Right lobe of liver (tissue), 4 donors: Measurements from ENCODE around the gene BLOC1S2.

Source experiments
- POLR2A ChIP-seq: fragments of 450-650 bp; IDR thresholded peaks from one replicate; pipeline ENCODE4 v1.6.1; 2017; ENCODE audit warnings: antibody characterized with exemption, mild to moderate bottlenecking
- TF ChIP-seq, protein P1 (sequence below), 4 donors: fragments of 200-600 bp in 3 of 4; fragments of 450-650 bp in 1 of 4; IDR thresholded peaks; one replicate each; pipeline versions ENCODE4 v1.5.1 to v1.8.0; 2016 to 2022; ENCODE audit warnings: antibody characterized with exemption in 4 of 4, mild to moderate bottlenecking in 2 of 4
- donor health status: DM: no; HTN: no; CAD: no.
- donor health status: DM: no; HTN: no; CAD: no.
- donor health status: DM: no; HTN: yes; CAD: no.

DNA sequence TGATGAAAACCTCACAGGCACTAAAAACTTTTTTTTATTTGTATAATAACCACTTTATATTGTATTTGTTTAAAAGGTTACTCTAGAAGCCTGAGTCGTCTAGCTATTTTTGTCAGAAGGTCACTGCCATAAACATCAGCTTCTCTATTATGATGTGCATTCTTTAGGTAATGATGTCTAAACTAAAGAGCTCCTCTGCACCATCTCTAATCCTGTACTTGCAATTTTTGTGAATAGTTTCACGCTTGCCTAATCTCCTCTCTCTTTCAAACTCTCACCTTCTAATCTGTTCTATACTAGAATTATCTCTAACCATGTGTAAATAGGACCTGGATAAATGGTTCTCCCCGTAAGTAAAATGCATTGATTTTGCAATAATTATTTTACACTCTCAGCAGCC is 46.6 kb downstream of the BLOC1S2 start:
- TF ChIP-seq, protein P1, sequence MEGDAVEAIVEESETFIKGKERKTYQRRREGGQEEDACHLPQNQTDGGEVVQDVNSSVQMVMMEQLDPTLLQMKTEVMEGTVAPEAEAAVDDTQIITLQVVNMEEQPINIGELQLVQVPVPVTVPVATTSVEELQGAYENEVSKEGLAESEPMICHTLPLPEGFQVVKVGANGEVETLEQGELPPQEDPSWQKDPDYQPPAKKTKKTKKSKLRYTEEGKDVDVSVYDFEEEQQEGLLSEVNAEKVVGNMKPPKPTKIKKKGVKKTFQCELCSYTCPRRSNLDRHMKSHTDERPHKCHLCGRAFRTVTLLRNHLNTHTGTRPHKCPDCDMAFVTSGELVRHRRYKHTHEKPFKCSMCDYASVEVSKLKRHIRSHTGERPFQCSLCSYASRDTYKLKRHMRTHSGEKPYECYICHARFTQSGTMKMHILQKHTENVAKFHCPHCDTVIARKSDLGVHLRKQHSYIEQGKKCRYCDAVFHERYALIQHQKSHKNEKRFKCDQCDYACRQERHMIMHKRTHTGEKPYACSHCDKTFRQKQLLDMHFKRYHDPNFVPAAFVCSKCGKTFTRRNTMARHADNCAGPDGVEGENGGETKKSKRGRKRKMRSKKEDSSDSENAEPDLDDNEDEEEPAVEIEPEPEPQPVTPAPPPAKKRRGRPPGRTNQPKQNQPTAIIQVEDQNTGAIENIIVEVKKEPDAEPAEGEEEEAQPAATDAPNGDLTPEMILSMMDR (IDR thresholded peaks at IDR 0.05) = no peak
- TF ChIP-seq POLR2A = no peak
